AG04449 (cell line): Measurements from ENCODE around the gene SMAD3.
A peak's percentile ranks its signal among the peaks of the same experiment; 100 is the strongest.

ENCODE experiments used
- CTCF ChIA-PET: fragments of 350-600 bp; formaldehyde crosslinking; extraction: SDS; loops from one replicate; lab custom pipeline; 2021; ENCODE audit warnings: antibody characterized with exemption; lab: Yijun Ruan, JAX
- POLR2A ChIA-PET: fragments of 400-600, 350-600 bp; formaldehyde crosslinking; extraction: SDS; loops from one replicate; lab custom pipeline; 2020; ENCODE audit warnings: antibody characterized with exemption, inconsistent platforms; lab: Yijun Ruan, JAX
- DNase-seq: peaks from one replicate; pipeline ENCODE4 v3.0.0-alpha.2; 2010; ENCODE audit warnings: low read depth, low spot score
- H3K4me3 ChIP-seq: 2 replicates; pipeline ENCODE4 v1.5.1; 2011; ENCODE audit warnings: low read depth, mild to moderate bottlenecking, control low read depth, low read length
- CTCF ChIP-seq: IDR thresholded peaks from one replicate; pipeline ENCODE4 v1.5.1; 2011; ENCODE audit warnings: mild to moderate bottlenecking, moderate library complexity, low read length, control low read depth, inconsistent platforms; ENCODE audit not compliant: insufficient read depth; ENCODE audit errors: missing control alignments

SMAD3 gene

GRCh38 chr15:67215102-67215501 is 149.7 kb downstream of the SMAD3 start:
- TF ChIP-seq CTCF, result no peak
- DNase-seq, result no peak
- no peak overlapping the region for H3K4me3 ChIP-seq
- CTCF ChIA-PET, result no interaction called here
- POLR2A ChIA-PET, result no interaction called here

DNA sequence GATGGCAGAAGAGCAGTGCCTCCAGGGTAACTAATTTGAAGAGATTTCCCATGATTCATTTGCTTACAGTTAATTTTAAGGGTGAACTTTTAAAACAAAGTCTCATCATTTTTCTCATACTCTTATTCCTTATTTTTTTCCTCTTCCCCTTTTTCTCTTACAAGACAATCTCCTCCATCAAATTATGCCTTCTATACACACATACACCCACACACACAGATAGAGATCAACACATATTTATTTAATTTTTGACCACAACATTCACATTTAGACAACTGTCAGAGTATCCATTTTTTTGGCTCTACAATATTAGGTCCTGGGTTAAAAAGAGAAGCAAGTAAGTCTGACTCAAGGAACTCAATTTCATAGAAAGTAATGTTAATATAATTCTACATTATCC is 151.5 kb downstream of the SMAD3 start:
- no peak for DNase-seq
- POLR2A ChIA-PET, result no interaction called here
- TF ChIP-seq CTCF, result no peak
- no peak overlapping the region for H3K4me3 ChIP-seq
- CTCF ChIA-PET, result no interaction called here

- ChIA-PET POLR2A (no interaction called here), CTCF (no interaction called here)
- no peak for DNase-seq
- no peak for TF ChIP-seq CTCF
- no peak overlapping the region for H3K4me3 ChIP-seq
These were observed 153.0 kb downstream of the SMAD3 start for GRCh38 chr15:67218428-67218827.

- DNase-seq, result no peak
- H3K4me3 ChIP-seq, result no peak overlapping the region
- ChIA-PET POLR2A (no interaction called here), CTCF (no interaction called here)
- no peak for TF ChIP-seq CTCF
These were observed 153.9 kb downstream of the SMAD3 start for GRCh38 chr15:67219288-67219687.

DNA sequence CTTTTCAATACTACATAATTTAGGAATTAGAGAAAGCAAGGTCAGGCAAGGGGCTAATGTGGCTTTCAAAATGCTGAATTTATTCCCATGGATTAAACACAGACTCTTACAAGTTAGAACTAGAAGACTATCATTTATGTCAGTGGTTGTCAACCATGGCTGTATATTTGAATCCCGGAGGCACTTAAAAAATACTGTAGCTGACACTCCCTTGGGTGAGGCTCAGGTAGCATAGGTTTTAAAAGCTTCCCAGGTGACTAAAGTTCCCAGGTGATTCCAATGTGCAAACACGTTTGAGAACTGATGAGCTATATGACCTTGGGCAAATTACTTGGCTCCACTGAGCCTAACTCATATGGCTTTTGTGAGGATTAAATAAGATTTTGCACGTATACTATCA is 159.5 kb downstream of the SMAD3 start:
- CTCF ChIA-PET, result interaction anchor here (1.3 to 1.5 kb wide), 3 partner anchors 24 to 278 kb away, joined by 3 read pairs; no protein-coding TSS in a partner anchor
- no peak overlapping the region for H3K4me3 ChIP-seq
- TF ChIP-seq CTCF, result no peak
- no peak for DNase-seq
- POLR2A ChIA-PET, result no interaction called here

DNA sequence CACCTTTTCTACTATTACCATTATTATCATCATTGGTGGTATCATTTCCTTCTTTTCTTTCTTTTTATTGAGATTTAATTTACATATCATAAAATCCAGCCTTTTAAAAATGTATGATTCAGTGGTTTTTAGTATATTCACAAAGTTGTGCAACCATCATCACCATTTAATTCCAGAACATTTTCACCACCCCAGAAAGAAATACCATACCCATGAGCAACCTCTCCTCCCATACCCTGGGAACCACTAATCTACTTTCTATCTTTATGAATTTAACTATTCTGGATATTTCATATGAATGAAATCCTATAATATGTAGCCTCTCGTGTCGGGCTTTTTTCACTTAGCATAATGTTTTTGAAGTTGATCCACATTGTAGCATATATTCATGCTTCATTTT is 159.9 kb downstream of the SMAD3 start:
- ChIA-PET CTCF (interaction anchor here (1.3 to 1.5 kb wide), 3 partner anchors 23 to 279 kb away, joined by 3 read pairs; no protein-coding TSS in a partner anchor), POLR2A (no interaction called here)
- no peak for TF ChIP-seq CTCF
- H3K4me3 ChIP-seq, result no peak overlapping the region
- peak; percentile 45 for DNase-seq
